Liver (tissue), 3 donors: Measurements from ENCODE around the gene BAHCC1.

Source experiments
- FOXA1 ChIP-seq: IDR thresholded peaks from 2 replicates; pipeline ENCODE4 v1.6.1; 2016; ENCODE audit warnings: antibody characterized with exemption
- GABPA ChIP-seq, 2 donors: IDR thresholded peaks in 1 of 2; conservative IDR thresholded peaks in 1 of 2; 2 replicates each; pipeline ENCODE4 v1.6.1; 2016; ENCODE audit warnings: antibody characterized with exemption in 2 of 2, mild to moderate bottlenecking in 1 of 2, moderate library complexity in 1 of 2
- HNF4A ChIP-seq, 2 donors: conservative IDR thresholded peaks; 2 replicates each; pipeline ENCODE4 v1.6.1; 2016; ENCODE audit warnings: antibody characterized with exemption in 2 of 2, mild to moderate bottlenecking in 2 of 2
- JUND ChIP-seq, 2 donors: IDR thresholded peaks; 2 replicates each; pipeline ENCODE4 v1.6.1; 2016; ENCODE audit warnings: antibody characterized with exemption in 2 of 2
- MAX ChIP-seq: IDR thresholded peaks from 2 replicates; pipeline ENCODE4 v1.6.1; 2016; ENCODE audit warnings: antibody characterized with exemption
- RAD21 ChIP-seq, 2 donors: IDR thresholded peaks; 2 replicates each; pipeline ENCODE4 v1.6.1; 2016; ENCODE audit warnings: antibody characterized with exemption in 2 of 2, mild to moderate bottlenecking in 2 of 2
- SP1 ChIP-seq: IDR thresholded peaks from 2 replicates; pipeline ENCODE4 v1.6.1; 2018; ENCODE audit warnings: antibody characterized with exemption, mild to moderate bottlenecking
- TAF1 ChIP-seq: conservative IDR thresholded peaks from 2 replicates; pipeline ENCODE4 v1.6.1; 2016; ENCODE audit warnings: antibody characterized with exemption, mild to moderate bottlenecking
- YY1 ChIP-seq: IDR thresholded peaks from 2 replicates; pipeline ENCODE4 v1.6.1; 2016; ENCODE audit warnings: antibody characterized with exemption, mild to moderate bottlenecking
- ZBTB33 ChIP-seq: IDR thresholded peaks from 2 replicates; pipeline ENCODE4 v1.6.1; 2016; ENCODE audit warnings: antibody characterized with exemption
- TF ChIP-seq, protein P1 (sequence below): IDR thresholded peaks from 2 replicates; pipeline ENCODE4 v1.6.1; 2016; ENCODE audit warnings: antibody characterized with exemption
- TF ChIP-seq, protein P2 (sequence below): fragments of 150-350 bp; IDR thresholded peaks from 2 replicates; pipeline ENCODE4 v1.5.1; 2017; ENCODE audit warnings: improper control_type of control experiment, low read depth, low read length; ENCODE audit not compliant: missing input control
- donor health status: healthy.
- donor health status: healthy.

- TF ChIP-seq FOXA1 (no peak), RAD21 (IDR thresholded peaks at IDR 0.05) (no peak), SP1 (no peak), TAF1 (no peak), GABPA (IDR thresholded peaks at IDR 0.05 in 1 of 2, conservative IDR thresholded peaks at IDR 0.05 in 1 of 2) (no peak), JUND (IDR thresholded peaks at IDR 0.05) (no peak), ZBTB33 (no peak), HNF4A (conservative IDR thresholded peaks at IDR 0.05) (no peak), MAX (no peak), YY1 (no peak)
- TF ChIP-seq, protein P1, sequence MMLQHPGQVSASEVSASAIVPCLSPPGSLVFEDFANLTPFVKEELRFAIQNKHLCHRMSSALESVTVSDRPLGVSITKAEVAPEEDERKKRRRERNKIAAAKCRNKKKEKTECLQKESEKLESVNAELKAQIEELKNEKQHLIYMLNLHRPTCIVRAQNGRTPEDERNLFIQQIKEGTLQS = no peak
- TF ChIP-seq, protein P2, sequence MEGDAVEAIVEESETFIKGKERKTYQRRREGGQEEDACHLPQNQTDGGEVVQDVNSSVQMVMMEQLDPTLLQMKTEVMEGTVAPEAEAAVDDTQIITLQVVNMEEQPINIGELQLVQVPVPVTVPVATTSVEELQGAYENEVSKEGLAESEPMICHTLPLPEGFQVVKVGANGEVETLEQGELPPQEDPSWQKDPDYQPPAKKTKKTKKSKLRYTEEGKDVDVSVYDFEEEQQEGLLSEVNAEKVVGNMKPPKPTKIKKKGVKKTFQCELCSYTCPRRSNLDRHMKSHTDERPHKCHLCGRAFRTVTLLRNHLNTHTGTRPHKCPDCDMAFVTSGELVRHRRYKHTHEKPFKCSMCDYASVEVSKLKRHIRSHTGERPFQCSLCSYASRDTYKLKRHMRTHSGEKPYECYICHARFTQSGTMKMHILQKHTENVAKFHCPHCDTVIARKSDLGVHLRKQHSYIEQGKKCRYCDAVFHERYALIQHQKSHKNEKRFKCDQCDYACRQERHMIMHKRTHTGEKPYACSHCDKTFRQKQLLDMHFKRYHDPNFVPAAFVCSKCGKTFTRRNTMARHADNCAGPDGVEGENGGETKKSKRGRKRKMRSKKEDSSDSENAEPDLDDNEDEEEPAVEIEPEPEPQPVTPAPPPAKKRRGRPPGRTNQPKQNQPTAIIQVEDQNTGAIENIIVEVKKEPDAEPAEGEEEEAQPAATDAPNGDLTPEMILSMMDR = no peak
Observed at GRCh38 chr17:81515530-81516041, 120.3 kb downstream of the BAHCC1 start.
